Measurements from ENCODE around the gene AOC1.

The AOC1 gene

GRCh38 chr7:150835019-150835418 is 17.3 kb upstream of the AOC1 start:
- DNase-seq (ENCODE audit: low read depth in 2 of 2, low spot score in 1 of 2) = no peak

- DNase-seq (ENCODE audit: low read depth in 2 of 2, low spot score in 1 of 2) = no peak
These were observed 16.5 kb upstream of the AOC1 start for GRCh38 chr7:150835702-150836280.

- no peak for DNase-seq (ENCODE audit: low read depth in 2 of 2, low spot score in 1 of 2)
These were observed 13.2 kb upstream of the AOC1 start for GRCh38 chr7:150838965-150839650.

DNA sequence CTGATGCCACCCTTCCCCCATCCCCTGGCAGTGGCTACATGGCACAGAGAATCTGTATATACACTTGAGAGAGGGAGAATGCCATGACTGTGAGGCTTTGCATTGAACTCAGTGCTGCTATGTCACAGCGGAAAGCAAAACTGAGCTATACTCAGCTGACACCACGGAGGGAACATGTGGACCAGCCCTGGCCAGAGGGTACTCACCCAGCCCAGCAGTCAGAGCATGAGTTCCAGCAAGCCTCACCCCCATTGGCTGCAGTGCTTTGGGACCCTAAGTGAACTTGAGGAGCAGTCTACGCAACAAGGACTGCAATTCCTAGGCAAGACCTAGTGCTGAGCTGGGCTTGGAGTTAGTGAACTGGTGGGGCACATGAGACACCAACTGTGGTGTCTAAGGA is 10.3 kb upstream of the AOC1 start:
- no peak for DNase-seq (ENCODE audit: low read depth in 2 of 2, low spot score in 1 of 2)

- no peak for DNase-seq (ENCODE audit: low read depth in 2 of 2, low spot score in 1 of 2)
These were observed 9.6 kb upstream of the AOC1 start for GRCh38 chr7:150842716-150843115.

DNA sequence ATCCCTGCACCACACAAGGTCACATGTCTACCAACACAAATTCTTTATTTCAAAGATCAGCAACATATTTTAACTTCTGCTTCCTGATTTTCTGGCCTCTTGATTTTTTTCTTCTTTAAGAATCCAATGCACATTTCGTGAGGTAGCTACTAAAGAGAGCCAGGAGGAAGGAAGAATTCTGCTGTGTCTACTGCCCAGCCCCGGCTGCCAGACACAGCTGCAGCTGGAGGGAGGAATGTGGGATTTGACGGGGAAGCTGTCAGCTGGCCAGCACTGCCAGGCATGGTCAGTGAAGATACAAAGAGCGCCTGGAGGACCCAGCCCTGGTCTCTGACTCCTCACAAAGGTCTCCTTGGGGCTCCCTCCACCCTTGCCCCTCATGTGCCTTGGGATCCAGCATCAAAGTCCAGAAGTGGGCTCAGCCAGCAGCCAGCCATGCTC is 6.9 kb upstream of the AOC1 start:
- DNase-seq (ENCODE audit: low read depth in 2 of 2, low spot score in 1 of 2) = no peak

DNA sequence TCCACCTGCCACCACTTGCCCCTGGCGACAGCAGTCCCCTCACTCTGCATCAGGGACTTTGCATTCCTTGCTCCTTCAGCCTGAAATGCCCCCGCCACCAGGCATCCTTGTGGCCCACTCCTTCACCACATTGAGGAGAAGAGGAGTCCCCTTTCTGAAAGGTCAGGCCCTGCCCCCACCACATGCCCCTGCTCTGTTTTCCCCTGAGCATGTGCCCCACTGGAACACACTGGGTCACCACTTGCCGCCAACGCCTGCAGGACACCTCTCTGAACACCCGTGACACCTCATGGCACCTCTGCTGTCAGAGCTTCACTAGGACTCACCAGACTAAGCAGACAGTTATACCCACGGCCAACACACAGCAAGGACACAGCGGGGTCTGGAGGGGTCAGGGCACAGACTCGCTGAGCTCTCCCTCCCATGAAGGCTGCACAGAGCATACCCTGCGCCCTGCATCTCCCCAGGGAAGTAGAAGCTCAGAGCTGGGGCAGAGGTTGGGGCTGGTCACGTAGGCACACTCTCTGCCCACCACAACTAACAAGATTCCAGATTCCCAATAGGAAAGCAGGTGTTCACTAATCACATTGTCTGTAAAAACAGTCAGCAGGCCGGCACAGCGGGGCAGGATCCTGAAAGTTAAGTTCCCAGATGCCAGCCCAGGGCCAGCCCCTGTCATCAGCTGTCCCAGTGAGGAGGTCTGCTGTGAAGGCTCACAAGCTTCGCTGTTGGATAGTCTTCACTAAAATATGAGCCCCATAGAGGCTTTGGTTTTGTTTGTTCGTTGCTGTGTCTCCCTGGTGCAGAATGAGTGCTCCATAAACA is 5.8 kb upstream of the AOC1 start:
- no peak for DNase-seq (ENCODE audit: low read depth in 2 of 2, low spot score in 1 of 2)

DNA sequence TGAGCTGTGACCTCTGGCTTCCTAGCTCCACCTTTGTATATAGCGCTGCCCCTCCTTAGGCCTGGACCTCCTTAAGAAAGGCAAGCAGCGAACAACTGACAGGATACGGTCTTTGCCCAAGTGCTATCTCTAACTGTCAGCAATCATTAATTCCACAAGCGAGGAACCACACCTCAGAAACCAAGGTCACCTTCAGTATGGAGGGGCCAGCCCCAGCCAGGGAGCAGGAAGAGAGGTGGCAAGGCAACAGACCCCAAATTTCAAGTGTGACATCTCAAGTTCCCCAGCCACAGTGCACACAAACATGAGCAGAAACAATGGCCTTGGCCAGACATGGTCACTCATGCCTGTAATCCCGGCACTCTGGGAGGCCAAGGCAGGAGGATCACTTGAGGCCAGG is 4.8 kb upstream of the AOC1 start:
- no peak for DNase-seq (ENCODE audit: low read depth in 2 of 2, low spot score in 1 of 2)

- DNase-seq (ENCODE audit: low read depth in 2 of 2, low spot score in 1 of 2) = no peak
These were observed 4.2 kb upstream of the AOC1 start for GRCh38 chr7:150848111-150848510.

DNA sequence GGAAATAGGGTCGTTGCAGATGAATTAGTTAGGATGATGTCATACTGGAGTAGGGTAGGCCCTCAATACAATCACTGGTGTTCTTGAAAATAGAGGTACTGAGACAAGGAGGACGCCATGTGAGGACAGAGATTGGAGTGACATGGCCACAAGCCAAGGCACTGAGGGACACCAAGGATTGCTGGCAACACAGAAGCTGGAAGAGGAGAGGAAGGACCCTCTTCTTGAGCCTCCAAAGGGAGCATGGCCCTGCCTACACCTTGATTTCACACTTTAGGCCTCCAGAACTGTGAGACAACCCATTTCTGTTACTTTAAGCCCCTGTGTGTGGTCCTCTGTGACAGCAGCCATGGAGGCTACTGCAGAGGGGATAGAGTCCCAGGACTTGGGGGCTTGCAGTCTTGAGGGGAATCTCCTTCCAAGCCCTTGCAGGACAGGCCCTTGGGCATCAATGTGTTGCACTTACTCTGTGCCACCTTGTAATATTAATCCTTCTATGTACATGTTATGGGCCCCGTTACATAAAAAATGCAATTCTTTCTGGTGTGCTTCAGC is 3.7 kb upstream of the AOC1 start:
- DNase-seq (ENCODE audit: low read depth in 2 of 2, low spot score in 1 of 2) = no peak

DNA sequence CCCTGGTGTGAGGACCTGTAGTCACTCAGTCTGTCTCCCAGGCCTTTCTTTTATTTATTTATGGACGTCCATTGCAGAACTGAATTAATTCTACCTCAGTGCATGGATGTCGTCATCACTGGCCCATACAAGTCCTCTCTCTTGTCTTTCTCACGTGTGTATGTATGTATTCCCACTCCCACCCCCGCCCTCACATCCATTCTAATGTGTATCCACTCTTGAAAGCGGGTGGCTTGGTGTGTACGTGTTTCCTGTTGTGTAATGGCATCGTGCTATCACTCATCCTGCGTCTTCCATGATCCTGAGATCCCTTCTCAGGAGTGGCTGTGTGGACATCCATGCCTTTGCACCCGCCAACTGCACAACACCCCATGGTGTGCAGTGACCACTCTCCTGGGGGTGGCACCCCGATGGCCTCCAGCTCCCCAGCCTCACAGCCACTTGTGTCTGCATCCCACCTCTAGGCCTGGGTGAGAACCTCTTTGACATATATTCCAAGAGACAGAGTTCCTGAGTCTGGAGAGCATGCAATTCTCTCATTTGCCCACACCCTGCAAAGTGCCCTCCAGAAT is 3.0 kb upstream of the AOC1 start:
- no peak for DNase-seq (ENCODE audit: low read depth in 2 of 2, low spot score in 1 of 2)

DNA sequence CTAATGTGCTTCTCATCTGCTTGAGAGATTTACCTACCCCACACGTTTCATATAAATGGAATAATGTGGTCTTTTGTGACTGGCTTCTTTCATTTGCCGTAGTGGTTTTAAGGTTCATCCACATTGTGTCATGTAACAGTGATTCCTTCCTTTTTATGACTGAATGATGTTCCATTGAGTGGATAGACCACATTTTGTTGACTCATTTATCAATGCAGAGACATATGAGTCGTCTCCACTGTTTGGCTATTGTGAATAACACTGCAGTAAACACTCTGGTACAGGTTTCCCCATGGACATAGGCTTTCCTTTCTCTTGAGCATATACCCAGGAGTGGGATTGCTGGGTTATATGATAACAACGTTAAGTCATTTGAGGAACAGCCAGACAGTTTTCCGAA is 2.0 kb upstream of the AOC1 start:
- DNase-seq (ENCODE audit: low read depth in 2 of 2, low spot score in 1 of 2) = no peak

- no peak for DNase-seq (ENCODE audit: low read depth in 2 of 2, low spot score in 1 of 2)
These were observed 586 bp upstream of the AOC1 start for GRCh38 chr7:150851492-150852370.

- no peak for DNase-seq (ENCODE audit: low read depth in 2 of 2, low spot score in 1 of 2)
These were observed 2.0 kb downstream of the AOC1 start for GRCh38 chr7:150854066-150855000.

DNA sequence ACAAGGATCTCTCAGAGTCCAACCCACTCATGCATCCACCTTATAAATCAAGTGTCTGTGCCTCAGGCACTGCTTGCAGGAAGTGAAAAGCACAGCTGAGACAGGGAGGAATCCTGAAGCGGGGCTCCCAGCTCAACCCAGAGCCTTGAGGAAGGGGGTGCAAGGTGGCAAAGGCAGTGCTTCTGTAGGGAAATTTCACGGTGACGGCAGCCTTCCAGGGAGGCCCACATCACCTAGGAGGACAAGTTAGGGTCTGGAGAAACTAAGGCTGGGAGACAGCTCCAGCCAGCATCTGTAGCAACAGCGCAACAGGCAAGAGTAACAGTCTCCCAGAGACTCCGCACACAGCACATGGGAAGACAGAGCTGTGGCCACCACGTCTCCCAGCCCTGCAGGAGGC is 2.7 kb downstream of the AOC1 start:
- no peak for DNase-seq (ENCODE audit: low read depth in 2 of 2, low spot score in 1 of 2)

GRCh38 chr7:150855476-150856302 is 3.4 kb downstream of the AOC1 start:
- DNase-seq (ENCODE audit: low read depth in 2 of 2, low spot score in 1 of 2) = no peak

- DNase-seq (ENCODE audit: low read depth in 2 of 2, low spot score in 1 of 2) = no peak
These were observed 4.3 kb downstream of the AOC1 start for GRCh38 chr7:150856303-150857275.

Data from stimulated activated CD8-positive, alpha-beta memory T cell treated with anti-CD3 and anti-CD28 coated beads, Interleukin-4, amount 100 ng/mL, for 1 hour (primary cell).